T-helper 17 cell (primary cell): ENCODE data around the gene AARSD1. TPM values are rescaled to one million over a fixed set of nuclear protein-coding genes. Genes with fewer than 3 reads are reported as not detected.
"Not testable (repeated sequence)": the region's sequence is repeated elsewhere in the genome, so short reads cannot be mapped to it uniquely, and the experiment has no call there.

Source experiments
- ATAC-seq: fragments of 150-1000 bp; cut with Tn5 transposase; 2 replicates; pipeline ENCODE4 v1.10.0; 2021; ENCODE audit warnings: mild to moderate bottlenecking, moderate library complexity
- DNase-seq, 3 donors: peaks; one replicate each; pipeline versions ENCODE4 v3.0.0 to v3.0.0-alpha.2; 2020 to 2021
- H3K9me3 ChIP-seq: one replicate; pipeline ENCODE4 v1.7.0; 2013; ENCODE audit warnings: low read length, mild to moderate bottlenecking; ENCODE audit not compliant: control insufficient read depth, poor library complexity, severe bottlenecking
- H3K27ac Mint-ChIP-seq: one replicate; pipeline ENCODE4 v1.8.0; 2022; ENCODE audit warnings: mild to moderate bottlenecking, moderate library complexity, mixed read lengths
- H3K27me3 Mint-ChIP-seq: one replicate; pipeline ENCODE4 v1.8.0; 2022; ENCODE audit warnings: mixed read lengths
- H3K36me3 Mint-ChIP-seq: one replicate; pipeline ENCODE4 v1.8.0; 2022; ENCODE audit warnings: low read depth, mixed read lengths
- H3K4me1 Mint-ChIP-seq: one replicate; pipeline ENCODE4 v1.8.0; 2022; ENCODE audit warnings: mild to moderate bottlenecking, mixed read lengths
- H3K4me3 Mint-ChIP-seq: one replicate; pipeline ENCODE4 v1.8.0; 2022; ENCODE audit warnings: mild to moderate bottlenecking, moderate library complexity, mixed read lengths
- total RNA-seq, 4 donors: library from RNA in 2 of 4; stranded (reverse) in 2 of 4; gene quantifications; one replicate each; pipeline ENCODE4 v1.2.3 and lab custom pipeline; 2022 to 2026

AARSD1 gene
- total RNA-seq, 2 donors from 2014 or later: 47.6 to 59.9 TPM

DNA sequence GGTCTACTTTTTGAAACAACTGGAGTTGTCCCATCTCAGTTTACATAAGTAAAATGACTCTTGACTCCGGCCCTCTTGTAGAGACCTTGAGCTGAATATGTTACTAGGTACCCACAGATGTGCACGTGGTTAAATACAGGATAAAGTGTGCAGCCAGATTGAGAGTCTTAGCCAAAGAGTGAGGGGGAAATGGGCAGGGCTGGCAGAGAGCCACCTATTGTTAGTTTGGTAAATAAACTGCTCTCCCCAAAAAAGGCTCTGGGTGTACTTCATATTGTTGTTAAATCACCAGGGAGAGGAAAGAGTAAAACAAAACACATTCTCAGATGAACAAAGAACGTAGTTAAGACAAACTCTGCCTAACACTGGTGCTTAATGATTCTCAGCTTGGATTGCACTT, 43.3 kb downstream of the AARSD1 start:
- DNase-seq (no peak), ATAC-seq (no peak)
- Mint-ChIP-seq H3K4me3 (no peak overlapping the region), H3K27ac (no peak overlapping the region), H3K36me3 (no peaks in the 10 kb centered on the region), H3K27me3 (peaks cover 17% of the 10 kb centered on the region), H3K4me1 (peaks cover 2% of the 10 kb centered on the region)
- H3K9me3 ChIP-seq: no peaks in the 10 kb centered on the region

DNA sequence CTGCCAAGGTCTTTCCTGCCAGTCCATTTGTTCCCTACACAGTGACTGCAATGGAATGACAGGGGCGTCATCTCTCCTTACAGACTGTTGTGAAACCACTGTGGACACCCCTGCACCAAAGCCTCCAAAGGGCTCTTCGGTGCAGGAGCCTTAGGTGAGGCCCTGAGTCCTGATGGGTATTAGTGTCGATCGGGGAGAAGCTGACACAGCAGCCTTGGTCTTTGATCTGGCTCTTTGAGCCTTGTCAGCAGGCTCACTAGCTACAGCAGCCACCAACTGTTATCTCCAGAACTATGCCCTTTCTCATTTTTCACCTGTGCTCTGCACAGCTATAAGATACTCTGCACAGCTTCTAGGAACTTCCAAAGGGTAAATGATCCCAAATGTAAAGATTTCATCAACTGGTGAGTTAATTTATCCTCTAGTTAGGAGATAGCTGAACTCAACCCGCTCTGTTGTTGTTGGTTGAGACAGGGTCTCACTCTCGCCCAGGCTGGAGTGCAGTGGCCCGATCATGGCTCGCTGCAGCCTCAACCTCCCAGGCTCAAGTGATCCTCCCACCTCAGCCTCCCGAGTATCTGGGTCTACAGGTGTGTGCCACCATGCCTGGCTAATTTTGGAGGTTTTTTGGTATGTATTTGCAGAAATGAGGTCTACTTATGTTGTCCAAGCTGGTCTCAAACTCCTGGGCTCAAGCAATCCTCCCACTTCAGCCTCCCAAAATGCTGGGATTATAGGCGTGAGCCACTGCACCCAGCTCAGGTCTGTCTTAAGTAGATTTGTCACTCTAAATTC, 44.0 kb downstream of the AARSD1 start:
- Mint-ChIP-seq H3K27me3 (peaks cover 17% of the 10 kb centered on the region), H3K4me1 (no peaks in the 10 kb centered on the region), H3K36me3 (no peaks in the 10 kb centered on the region), H3K4me3 (no peak overlapping the region), H3K27ac (no peak overlapping the region)
- ATAC-seq: no peak
- no peaks in the 10 kb centered on the region for H3K9me3 ChIP-seq
- DNase-seq: no peak

DNA sequence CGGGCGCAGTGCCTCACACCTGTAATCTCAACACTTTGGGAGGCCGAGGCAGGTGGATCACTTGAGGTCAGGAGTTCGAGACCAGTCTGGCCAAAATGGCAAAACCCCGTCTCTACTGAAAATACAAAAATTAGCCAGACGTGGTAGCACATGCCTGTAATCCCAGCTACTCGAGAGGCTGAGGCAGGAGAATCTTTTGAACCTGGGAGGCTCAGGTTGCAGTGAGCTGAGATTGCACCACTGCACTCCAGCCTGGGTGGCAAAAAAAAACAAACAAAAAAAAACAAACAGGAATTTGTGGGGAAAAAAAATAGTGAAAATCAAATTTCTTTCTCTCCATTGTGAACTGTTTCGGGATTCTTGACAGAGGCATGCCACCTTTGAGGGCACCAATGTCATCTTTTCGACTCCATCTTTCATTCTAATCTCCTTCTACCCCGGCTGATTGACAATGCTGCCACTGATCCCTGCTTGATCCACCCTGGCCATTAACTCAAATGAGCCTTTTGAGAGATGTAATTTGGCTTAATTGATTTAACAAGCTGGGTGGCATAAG, 44.7 kb downstream of the AARSD1 start:
- H3K4me1 Mint-ChIP-seq, H3K9me3 ChIP-seq, DNase-seq, H3K36me3 Mint-ChIP-seq, H3K4me3 Mint-ChIP-seq, H3K27ac Mint-ChIP-seq, ATAC-seq: not testable (repeated sequence)
- peaks cover 11% of the 10 kb centered on the region for H3K27me3 Mint-ChIP-seq

DNA sequence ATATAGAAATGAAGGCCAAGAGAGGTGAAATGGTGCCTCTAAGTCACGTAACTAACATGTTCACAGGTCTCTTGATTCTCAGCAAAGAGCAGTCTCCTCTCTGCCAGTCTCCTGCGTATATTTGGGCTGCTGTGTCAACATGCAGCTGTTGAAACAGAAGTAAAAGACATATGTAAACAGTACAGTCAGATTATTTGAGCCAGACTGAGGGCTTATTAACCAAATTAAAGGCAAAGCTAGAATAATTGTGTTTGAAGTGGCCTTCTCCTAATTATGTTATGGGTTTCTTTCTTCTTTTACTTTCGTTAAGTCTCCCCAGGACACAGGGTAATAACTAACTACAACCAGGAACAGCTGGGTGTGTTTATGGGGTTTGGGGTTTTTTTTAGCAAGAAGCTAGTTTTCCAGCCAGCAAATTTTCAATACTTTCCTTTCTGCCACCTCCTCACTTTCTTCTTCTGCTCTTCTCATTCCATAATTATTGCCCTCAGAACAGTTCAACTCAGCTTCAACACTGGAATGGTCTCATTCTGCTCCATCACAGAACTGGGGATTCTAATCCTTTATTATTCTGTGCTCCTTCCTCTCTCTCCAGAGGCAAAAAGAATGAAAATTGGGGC, 45.2 kb downstream of the AARSD1 start:
- no peak overlapping the region for H3K4me3 Mint-ChIP-seq
- H3K27me3 Mint-ChIP-seq: peaks cover 11% of the 10 kb centered on the region
- ATAC-seq (no peak), DNase-seq (no peak)
- no peak overlapping the region for H3K27ac Mint-ChIP-seq
- no peaks in the 10 kb centered on the region for H3K9me3 ChIP-seq
- H3K4me1 Mint-ChIP-seq: no peaks in the 10 kb centered on the region
- H3K36me3 Mint-ChIP-seq: no peaks in the 10 kb centered on the region

DNA sequence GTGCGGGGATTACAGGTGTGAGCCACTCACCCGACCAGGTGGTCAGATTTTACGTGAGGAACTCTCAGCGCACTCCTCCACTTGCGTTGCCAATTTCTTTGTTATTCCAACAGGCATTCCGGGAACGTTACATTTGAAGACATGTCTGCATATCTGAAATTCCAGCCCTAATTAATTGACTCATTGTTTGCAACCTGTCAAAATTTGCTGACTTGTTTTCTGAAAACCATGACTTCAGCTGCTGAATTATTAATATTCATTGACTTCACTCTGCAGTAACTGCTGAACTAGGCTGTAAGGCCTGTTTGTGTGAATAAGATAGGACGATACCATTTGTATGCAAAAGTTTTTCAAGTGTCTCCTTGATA, 47.0 kb downstream of the AARSD1 start:
- no peaks in the 10 kb centered on the region for H3K9me3 ChIP-seq
- H3K4me3 Mint-ChIP-seq: no peak overlapping the region
- H3K4me1 Mint-ChIP-seq: no peaks in the 10 kb centered on the region
- H3K27me3 Mint-ChIP-seq: peaks cover 15% of the 10 kb centered on the region
- DNase-seq: no peak
- no peak overlapping the region for H3K27ac Mint-ChIP-seq
- no peaks in the 10 kb centered on the region for H3K36me3 Mint-ChIP-seq
- no peak for ATAC-seq

DNA sequence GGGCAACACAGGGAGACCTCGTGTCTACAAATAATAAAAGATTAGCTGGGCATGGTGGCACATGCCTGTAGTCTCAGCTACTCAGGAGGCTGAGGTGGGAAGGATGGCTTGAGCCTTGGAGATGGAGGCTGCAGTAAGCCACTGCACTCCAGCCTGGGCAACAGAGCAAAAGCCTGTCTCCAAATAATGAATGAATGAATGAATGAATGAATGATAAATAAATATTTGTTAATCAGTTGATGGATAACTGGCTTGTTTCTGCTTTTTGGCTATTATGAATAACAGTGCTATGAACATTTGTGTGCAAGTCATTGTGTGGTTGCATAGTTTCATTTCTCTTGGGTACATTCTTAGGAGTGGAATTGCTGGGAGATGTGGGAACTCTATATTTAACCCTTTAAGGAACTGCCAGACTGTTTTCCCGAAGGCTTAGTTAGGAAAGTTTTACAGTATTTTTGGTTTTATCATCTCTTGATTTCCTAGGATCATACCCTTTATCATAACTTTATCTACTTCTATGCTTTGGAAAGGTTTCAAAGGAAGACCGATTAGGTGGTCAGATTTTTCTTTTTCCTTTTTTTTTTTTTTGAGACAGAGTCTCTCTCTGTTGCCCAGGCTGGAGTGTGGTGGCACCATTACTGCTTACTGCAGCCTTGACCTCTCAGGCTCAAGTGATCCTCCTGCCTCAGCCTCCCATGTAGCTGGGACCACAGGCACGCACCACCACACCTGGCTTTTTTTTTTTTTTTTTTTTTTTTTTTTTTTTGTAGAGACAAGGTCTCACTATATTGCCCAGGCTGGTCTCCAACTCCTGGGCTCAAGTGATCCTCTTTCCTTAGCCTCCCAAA, 47.6 kb downstream of the AARSD1 start:
- H3K27me3 Mint-ChIP-seq: peaks cover 19% of the 10 kb centered on the region
- not testable (repeated sequence) for H3K36me3 Mint-ChIP-seq, ATAC-seq, H3K27ac Mint-ChIP-seq, H3K4me3 Mint-ChIP-seq, H3K4me1 Mint-ChIP-seq, H3K9me3 ChIP-seq, DNase-seq

DNA sequence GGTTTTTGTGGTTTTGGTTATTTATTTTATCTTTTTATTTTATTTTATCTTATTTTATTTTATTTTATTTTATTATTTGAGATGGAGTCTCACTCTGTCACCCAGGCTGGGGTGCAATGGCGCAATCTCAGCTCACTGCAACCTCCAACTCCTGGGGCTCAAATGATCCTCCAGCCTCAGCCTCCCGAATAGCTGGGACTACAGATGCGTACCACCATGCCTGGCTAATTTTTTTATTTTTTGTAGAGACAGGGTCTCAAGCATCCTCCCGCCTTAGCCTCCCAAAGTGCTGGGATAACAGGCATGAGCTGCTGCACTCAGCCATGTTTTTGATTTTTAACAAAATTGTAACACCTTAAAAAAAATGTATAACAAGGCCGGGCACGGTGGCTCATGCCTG, 49.0 kb downstream of the AARSD1 start:
- not testable (repeated sequence) for H3K27ac Mint-ChIP-seq, H3K4me3 Mint-ChIP-seq, H3K36me3 Mint-ChIP-seq, ATAC-seq, DNase-seq, H3K4me1 Mint-ChIP-seq, H3K9me3 ChIP-seq
- peaks cover 31% of the 10 kb centered on the region for H3K27me3 Mint-ChIP-seq

DNA sequence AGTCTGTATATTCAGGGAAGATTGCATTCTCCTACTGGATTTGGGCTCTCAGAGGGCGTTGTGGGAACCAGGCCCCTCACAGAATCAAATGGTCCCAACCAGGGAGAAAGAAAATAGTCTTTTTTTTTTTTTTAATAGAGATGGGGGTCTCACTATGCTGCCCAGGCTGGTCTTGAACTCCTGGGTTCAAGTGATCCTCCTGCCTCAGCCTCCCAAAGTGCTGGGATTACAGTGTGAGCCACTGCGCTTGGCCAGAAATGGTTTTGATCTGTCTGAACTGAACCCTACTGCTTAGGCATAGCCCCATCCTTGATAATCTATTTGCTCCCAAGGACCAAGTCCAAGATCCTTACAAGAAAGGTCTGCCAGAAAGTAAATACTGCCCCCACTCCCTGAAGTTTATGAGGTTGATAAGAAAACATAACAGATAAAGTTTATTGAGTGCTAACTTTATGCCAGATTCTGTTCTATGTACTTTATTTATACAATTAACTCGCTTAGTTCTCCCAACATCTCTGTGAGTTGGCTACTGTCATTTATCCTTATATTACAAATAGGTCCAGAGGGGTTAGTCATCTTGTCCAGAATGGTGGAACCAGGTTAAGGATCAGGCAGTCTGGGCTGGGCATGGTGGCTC, 50.2 kb downstream of the AARSD1 start:
- no peak for DNase-seq
- no peak for ATAC-seq
- no peaks in the 10 kb centered on the region for H3K9me3 ChIP-seq

DNA sequence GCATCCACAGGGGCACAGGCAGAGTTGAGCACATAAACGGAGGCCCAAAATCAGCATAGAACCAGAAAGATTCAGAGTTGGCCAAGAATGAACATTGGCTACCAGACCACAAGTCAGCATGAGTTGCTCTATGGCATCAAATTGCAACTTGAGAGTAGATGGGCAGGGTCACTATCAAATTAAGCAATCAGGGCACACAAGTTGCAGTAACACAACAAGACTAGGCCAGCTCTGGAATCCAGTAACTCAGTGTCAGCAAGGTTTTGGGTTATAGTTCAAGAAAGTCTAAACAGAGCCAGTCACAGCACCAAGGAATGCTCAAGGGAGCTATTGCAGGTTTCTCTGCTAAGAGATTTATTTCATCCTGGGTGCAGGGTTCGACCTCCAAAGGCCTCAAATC, 50.7 kb downstream of the AARSD1 start:
- no peaks in the 10 kb centered on the region for H3K9me3 ChIP-seq
- Mint-ChIP-seq H3K4me3 (no peak overlapping the region), H3K36me3 (no peaks in the 10 kb centered on the region), H3K4me1 (no peaks in the 10 kb centered on the region), H3K27ac (no peak overlapping the region), H3K27me3 (peaks cover 31% of the 10 kb centered on the region)
- DNase-seq (no peak), ATAC-seq (no peak)

More for the DNA sequence above, 50.2 kb downstream of the AARSD1 start:
- Mint-ChIP-seq H3K27ac (no peak overlapping the region), H3K4me3 (no peak overlapping the region), H3K4me1 (no peaks in the 10 kb centered on the region), H3K27me3 (peaks cover 31% of the 10 kb centered on the region), H3K36me3 (no peaks in the 10 kb centered on the region)

DNA sequence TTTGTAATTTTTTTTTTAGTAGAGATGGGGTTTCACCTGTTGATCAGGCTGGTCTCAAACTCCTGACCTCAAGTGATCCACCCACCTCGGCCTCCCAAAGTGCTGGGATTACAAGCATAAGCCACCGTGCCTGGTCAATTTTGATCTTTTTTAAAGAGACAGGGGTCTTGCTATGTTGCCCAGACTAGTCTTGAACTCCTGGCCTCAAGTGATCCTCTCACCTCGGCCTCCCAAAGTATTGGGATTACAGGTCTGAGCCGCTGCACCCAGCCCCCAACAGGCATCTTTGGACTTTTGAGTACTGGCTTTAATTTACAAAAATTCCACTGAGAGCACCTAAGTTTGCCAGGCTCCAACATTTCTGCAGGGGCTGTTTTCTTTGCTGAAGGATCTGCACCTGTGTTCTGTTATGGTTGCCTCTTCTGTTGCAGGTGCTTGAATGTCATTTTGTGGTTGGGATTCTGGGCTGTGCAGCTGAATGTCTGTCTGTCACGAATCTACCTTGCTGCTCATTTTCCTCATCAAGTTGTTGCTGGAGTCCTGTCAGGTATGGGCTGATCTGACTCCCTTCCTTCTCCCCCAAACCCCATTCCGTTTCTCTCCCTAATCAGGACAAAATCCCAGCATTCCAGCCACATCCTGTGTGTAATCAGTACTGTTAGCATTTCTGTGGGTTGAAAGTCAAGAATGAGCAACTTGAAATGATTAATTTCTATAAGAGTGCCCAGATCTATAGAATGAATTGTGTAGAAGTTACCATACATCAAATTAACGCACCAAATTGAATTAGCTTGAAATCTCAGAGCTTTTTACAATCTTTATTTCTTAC, 55.2 kb downstream of the AARSD1 start:
- ATAC-seq: no peak
- DNase-seq: no peak
- no peaks in the 10 kb centered on the region for H3K9me3 ChIP-seq
- Mint-ChIP-seq H3K27ac (no peak overlapping the region), H3K36me3 (no peaks in the 10 kb centered on the region), H3K27me3 (peaks cover 42% of the 10 kb centered on the region), H3K4me1 (peaks cover 3% of the 10 kb centered on the region), H3K4me3 (no peak overlapping the region)

DNA sequence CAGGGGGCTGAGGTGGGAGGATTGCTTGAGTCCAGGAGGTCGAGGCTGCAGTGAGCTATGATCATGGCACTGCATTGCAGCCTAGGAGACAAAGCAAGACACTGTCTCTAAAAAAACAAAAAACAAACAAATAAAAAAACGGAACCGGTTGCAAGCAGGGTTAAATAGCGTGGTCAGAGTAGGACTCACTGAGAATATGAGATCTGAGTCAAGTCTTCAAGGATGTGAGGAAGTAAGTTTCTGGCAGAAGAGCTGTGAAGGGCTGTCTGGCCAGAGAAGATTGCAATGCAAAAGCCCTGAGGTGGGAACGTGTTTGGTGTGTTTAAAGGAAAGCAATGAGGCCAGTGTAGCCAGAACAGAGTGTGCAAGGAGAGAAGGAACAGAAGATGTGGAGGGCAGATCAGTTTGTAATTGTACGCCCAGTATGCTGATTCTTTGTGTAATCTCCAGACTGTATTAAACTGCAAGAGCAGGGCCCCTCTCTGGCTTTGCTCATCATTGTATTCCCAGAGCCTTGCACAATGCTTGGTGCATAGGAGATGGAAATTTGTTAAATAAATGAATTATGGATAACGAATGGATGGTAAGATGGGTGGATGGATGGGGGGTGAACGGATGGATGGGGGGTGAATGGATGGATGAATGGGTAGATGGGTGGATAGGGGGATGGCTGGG, 57.3 kb downstream of the AARSD1 start:
- no peaks in the 10 kb centered on the region for H3K36me3 Mint-ChIP-seq
- no peak for DNase-seq
- ATAC-seq: no peak
- H3K4me1 Mint-ChIP-seq: peaks cover 3% of the 10 kb centered on the region
- H3K27ac Mint-ChIP-seq: no peak overlapping the region
- no peak overlapping the region for H3K4me3 Mint-ChIP-seq
- peaks cover 41% of the 10 kb centered on the region for H3K27me3 Mint-ChIP-seq
- no peaks in the 10 kb centered on the region for H3K9me3 ChIP-seq

DNA sequence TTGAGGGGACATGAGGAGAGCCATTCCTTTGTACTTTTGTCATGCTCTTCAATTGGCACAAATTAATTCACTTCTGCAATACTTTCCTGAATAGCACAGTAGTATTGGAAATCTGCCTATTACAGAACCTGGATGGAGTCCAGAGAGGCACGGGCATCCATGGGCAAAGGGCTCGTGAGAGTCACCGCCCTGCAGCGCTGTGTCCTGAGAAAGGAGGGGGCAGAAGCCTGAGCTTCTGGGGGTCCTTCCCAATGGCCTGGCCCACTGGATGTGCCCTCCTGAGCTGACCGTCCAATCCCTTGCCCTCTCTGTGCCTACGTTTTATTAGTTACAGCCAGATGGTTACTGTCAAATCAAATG, 60.2 kb downstream of the AARSD1 start:
- H3K27me3 Mint-ChIP-seq: peaks cover 38% of the 10 kb centered on the region
- H3K4me3 Mint-ChIP-seq: no peak overlapping the region
- ATAC-seq (no peak), DNase-seq (no peak)
- peaks cover 6% of the 10 kb centered on the region for H3K4me1 Mint-ChIP-seq
- H3K9me3 ChIP-seq: no peaks in the 10 kb centered on the region
- no peaks in the 10 kb centered on the region for H3K36me3 Mint-ChIP-seq
- no peak overlapping the region for H3K27ac Mint-ChIP-seq
